ENCODE data around the gene SEMA6B. TPM values are rescaled to one million over a fixed set of nuclear protein-coding genes. Genes with fewer than 3 reads are reported as not detected.

SEMA6B gene
- total and polyA plus RNA-seq, 11 donors = 6.0 to 29.7 (median 10.1) TPM

GRCh38 chr19:4577020-4577782 lies 17.7 kb upstream of the SEMA6B start:
- TF ChIP-seq CTCF (IDR thresholded peaks at IDR 0.05) (no peak), POLR2A (IDR thresholded peaks at IDR 0.05) (no peak)
- peaks cover 0 to 34% (median 12%) of the 10 kb centered on the region in 12 donors for H3K4me1 ChIP-seq
- DNase-seq (no peak), ATAC-seq (no peak)
- no peaks in the 10 kb centered on the region for H3K36me3 ChIP-seq
- H3K27me3 ChIP-seq = peaks cover 9 to 61% (median 25%) of the 10 kb centered on the region in 9 donors
- no peaks in the 10 kb centered on the region for H3K9me3 ChIP-seq
- no peak overlapping the region for H3K4me3 ChIP-seq
- H3K27ac ChIP-seq = peak overlapping the region in 1 of 12 donors; percentile 85
- intact Hi-C loops (cut with DNase I) = loop anchor here in 7 of 10 donors (2.0 to 5.0 kb wide), 4 partner anchors 55 to 60 kb away; partner anchors contain the start of gene TNFAIP8L1 (in 4 of the 7)
- 86 to 93% (median 90%) methylated on average over 5 of the region's 5 CpGs for WGBS, 4 donors

GRCh38 chr19:4576016-4576933 lies 16.8 kb upstream of the SEMA6B start:
- peak; percentile 21 to 55 (median 46) for ATAC-seq
- Histone ChIP-seq H3K4me3 (no peak overlapping the region), H3K27me3 (peaks cover 6 to 55% (median 21%) of the 10 kb centered on the region in 9 donors), H3K27ac (peak overlapping the region in 11 of 12 donors; percentile 60 to 90 (median 85)), H3K4me1 (peaks cover 0 to 31% (median 12%) of the 10 kb centered on the region in 12 donors), H3K9me3 (no peaks in the 10 kb centered on the region), H3K36me3 (no peaks in the 10 kb centered on the region)
- TF ChIP-seq CTCF (IDR thresholded peaks at IDR 0.05) = peak; percentile 50 to 73 (median 66)
- no peak for TF ChIP-seq POLR2A (IDR thresholded peaks at IDR 0.05)
- 63 to 71% (median 66%) methylated on average over 17 of the region's 17 CpGs for WGBS, 4 donors
- DNase-seq = peak; percentile 59 to 86 (median 69)
- intact Hi-C loops (cut with DNase I) = loop anchor here in 9 of 10 donors (1.0 to 5.0 kb wide), 5 partner anchors 56 to 61 kb away; partner anchors contain the start of gene TNFAIP8L1 (in 4 of the 9)

- ATAC-seq (peak; percentile 65 to 92 (median 82)), DNase-seq (peak; percentile 85 to 91 (median 86))
- Histone ChIP-seq H3K4me1 (peaks cover 0 to 26% (median 12%) of the 10 kb centered on the region in 12 donors), H3K36me3 (no peaks in the 10 kb centered on the region), H3K4me3 (peak overlapping the region in 1 of 12 donors; percentile 2), H3K27ac (peak overlapping the region; percentile 63 to 90 (median 83)), H3K9me3 (no peaks in the 10 kb centered on the region), H3K27me3 (peaks cover 4 to 46% (median 14%) of the 10 kb centered on the region in 9 donors)
- WGBS, 4 donors = 21 to 28% (median 25%) methylated on average over 17 to 19 of the region's 19 CpGs
- TF ChIP-seq CTCF (IDR thresholded peaks at IDR 0.05) (no peak), POLR2A (IDR thresholded peaks at IDR 0.05) (no peak)
- intact Hi-C loops (cut with DNase I) = loop anchor here in 9 of 10 donors (1.0 to 5.0 kb wide), 5 partner anchors 57 to 62 kb away; partner anchors contain the start of gene TNFAIP8L1 (in 4 of the 9)
These were observed 16.0 kb upstream of the SEMA6B start for GRCh38 chr19:4575267-4576015.

Measured in heart left ventricle (tissue), 16 donors.